ENCODE measurements around the gene SMPX. TPM values are rescaled to one million over a fixed set of nuclear protein-coding genes. Genes with fewer than 3 reads are reported as not detected.

Gene SMPX
- total RNA-seq, 1 donor from 2014 or later = not detected

- TF ChIP-seq, protein P1, sequence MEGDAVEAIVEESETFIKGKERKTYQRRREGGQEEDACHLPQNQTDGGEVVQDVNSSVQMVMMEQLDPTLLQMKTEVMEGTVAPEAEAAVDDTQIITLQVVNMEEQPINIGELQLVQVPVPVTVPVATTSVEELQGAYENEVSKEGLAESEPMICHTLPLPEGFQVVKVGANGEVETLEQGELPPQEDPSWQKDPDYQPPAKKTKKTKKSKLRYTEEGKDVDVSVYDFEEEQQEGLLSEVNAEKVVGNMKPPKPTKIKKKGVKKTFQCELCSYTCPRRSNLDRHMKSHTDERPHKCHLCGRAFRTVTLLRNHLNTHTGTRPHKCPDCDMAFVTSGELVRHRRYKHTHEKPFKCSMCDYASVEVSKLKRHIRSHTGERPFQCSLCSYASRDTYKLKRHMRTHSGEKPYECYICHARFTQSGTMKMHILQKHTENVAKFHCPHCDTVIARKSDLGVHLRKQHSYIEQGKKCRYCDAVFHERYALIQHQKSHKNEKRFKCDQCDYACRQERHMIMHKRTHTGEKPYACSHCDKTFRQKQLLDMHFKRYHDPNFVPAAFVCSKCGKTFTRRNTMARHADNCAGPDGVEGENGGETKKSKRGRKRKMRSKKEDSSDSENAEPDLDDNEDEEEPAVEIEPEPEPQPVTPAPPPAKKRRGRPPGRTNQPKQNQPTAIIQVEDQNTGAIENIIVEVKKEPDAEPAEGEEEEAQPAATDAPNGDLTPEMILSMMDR (IDR thresholded peaks at IDR 0.05; ENCODE audit: insufficient read depth, low read length, poor library complexity, severe bottlenecking) = no peak
- Histone ChIP-seq H3K36me3 (ENCODE audit: control insufficient read depth, insufficient read depth, low read length) (no peaks in the 10 kb centered on the region), H3K27me3 (ENCODE audit: control insufficient read depth, insufficient read depth, low read length) (no peaks in the 10 kb centered on the region), H3K4me3 (ENCODE audit: low read depth, low read length) (no peak overlapping the region)
- no peak for DNase-seq (ENCODE audit: low read depth)
Observed at GRCh38 chrX:21741869-21742701, 15.8 kb downstream of the SMPX start.

DNA sequence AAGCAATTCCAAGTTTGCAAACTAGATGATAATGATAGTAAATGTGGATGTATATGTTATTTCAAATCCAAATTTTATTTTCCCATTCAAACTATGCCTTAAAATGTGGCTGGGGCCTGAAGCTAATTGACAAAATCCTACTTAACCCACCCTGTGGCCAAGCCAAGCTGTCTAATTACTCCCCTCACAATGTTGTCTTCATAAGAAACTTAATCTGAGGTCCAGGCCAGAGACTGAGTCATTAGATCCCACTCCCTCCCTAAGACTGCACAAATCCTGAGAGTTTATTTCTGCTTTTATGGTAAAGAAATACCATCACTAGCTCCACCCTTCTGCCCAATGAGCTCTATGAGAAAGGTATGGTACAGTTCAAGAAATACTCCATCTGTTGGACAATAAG is 16.6 kb downstream of the SMPX start:
- no peak for DNase-seq (ENCODE audit: low read depth)
- Histone ChIP-seq H3K4me3 (ENCODE audit: low read depth, low read length) (no peak overlapping the region), H3K36me3 (ENCODE audit: control insufficient read depth, insufficient read depth, low read length) (no peaks in the 10 kb centered on the region), H3K27me3 (ENCODE audit: control insufficient read depth, insufficient read depth, low read length) (no peaks in the 10 kb centered on the region)
- TF ChIP-seq, protein P1 (IDR thresholded peaks at IDR 0.05; ENCODE audit: insufficient read depth, low read length, poor library complexity, severe bottlenecking) = no peak

DNA sequence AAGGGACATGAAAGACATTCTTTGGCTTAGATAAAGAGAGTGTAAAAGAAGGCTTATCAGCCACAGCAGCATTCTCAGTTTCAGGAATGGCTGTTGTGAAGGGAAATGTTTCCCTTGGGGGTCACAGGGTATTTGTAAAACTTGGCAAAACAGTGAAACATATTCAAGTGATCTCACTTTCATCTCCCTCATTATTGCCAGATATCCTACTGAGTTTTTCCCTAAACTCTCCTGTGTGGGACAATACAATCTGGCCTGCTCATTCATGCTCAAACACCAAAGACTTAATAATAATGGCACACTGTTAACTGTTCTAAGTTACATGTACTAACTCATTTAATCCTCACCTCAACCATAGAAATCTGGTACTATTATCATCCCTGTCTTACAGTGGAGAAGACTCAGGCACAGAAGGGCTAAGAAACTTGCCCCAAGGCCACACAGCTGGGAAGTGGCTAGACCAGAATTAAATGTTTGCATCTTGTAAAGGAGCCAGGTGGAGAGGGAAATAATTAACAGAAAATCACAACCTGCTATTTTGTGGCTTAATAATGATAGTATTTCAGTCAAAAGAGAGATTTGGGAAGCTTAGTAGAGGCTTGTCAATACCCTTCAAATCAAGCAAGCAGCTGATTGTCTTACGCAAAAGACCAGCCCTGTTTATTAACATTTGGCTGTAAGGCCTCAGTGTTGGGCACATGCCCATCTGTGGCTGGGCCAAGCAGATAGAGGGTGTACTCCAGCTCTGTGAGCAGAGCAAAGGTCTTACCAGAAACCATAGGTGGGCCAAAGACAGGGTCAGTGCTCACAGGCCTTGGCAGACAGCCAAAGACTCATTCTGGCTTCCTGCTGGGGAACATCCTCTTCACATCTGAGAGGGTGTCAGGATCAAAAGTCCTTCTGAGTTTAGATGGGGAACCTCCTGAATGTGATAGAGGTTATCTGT is 17.3 kb downstream of the SMPX start:
- TF ChIP-seq, protein P1 (IDR thresholded peaks at IDR 0.05; ENCODE audit: insufficient read depth, low read length, poor library complexity, severe bottlenecking) = no peak
- H3K27me3 ChIP-seq (ENCODE audit: control insufficient read depth, insufficient read depth, low read length) = no peaks in the 10 kb centered on the region
- H3K36me3 ChIP-seq (ENCODE audit: control insufficient read depth, insufficient read depth, low read length) = no peaks in the 10 kb centered on the region
- no peak for DNase-seq (ENCODE audit: low read depth)
- no peak overlapping the region for H3K4me3 ChIP-seq (ENCODE audit: low read depth, low read length)

DNA sequence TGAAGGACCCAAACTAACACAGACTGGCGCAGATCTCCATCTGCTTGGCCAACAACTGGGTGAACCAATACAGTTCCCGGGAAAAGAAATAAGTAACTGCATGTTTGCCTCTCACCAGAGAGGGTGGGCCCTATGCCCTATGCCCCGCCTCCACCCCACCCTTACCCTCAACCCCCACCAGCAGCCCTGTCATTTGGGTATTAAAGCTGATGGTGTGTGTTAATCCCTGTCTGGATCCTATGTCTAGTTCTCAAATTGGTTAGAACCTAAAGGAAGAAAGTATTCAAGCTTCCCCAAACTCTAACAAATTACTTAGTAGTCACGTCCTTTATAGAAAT is 19.0 kb downstream of the SMPX start:
- TF ChIP-seq, protein P1 (IDR thresholded peaks at IDR 0.05; ENCODE audit: insufficient read depth, low read length, poor library complexity, severe bottlenecking) = no peak
- Histone ChIP-seq H3K27me3 (ENCODE audit: control insufficient read depth, insufficient read depth, low read length) (no peaks in the 10 kb centered on the region), H3K36me3 (ENCODE audit: control insufficient read depth, insufficient read depth, low read length) (no peaks in the 10 kb centered on the region), H3K4me3 (ENCODE audit: low read depth, low read length) (no peak overlapping the region)
- no peak for DNase-seq (ENCODE audit: low read depth)

DNA sequence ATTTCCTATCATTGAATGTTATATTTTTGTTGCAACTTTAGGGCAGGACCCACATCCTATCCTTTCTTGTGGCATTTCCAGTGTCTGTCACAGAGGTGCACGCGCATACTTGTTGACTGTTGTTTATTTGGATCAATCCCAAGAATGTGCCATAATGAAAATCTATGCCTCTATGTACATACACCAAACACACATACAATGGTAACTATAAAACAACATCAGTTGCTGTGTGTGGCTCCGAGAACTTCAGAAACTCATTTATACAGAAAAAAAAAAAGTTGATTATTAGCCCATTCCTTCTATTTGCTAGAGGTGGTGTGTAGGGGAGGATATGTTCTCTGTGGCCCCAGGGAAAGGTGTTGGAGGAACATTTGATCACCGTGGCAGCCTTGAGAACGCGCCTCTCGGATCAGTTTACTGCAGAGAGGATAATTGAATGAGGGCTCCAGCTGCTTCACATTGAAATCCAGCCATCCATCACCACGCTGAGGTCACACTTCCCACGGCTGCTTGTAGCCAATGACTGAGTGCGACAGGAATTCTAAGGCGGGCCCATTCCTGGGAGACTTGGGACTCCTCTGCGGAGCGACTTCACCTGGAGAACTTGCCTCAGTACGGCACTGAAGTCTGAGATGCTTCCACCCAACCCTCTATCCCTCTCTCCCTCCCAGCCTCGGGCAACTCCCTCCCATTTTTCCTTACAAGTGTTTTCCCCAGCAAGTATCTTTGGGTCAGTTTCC is 19.5 kb downstream of the SMPX start:
- Histone ChIP-seq H3K27me3 (ENCODE audit: control insufficient read depth, insufficient read depth, low read length) (no peaks in the 10 kb centered on the region), H3K4me3 (ENCODE audit: low read depth, low read length) (no peak overlapping the region), H3K36me3 (ENCODE audit: control insufficient read depth, insufficient read depth, low read length) (no peaks in the 10 kb centered on the region)
- DNase-seq (ENCODE audit: low read depth) = peak; percentile 12
- TF ChIP-seq, protein P1 (IDR thresholded peaks at IDR 0.05; ENCODE audit: insufficient read depth, low read length, poor library complexity, severe bottlenecking) = no peak
